Measurements from ENCODE around the gene VPREB1. TPM values are rescaled to one million over a fixed set of nuclear protein-coding genes. Genes with fewer than 3 reads are reported as not detected.
"Not testable (repeated sequence)": the region's sequence is repeated elsewhere in the genome, so short reads cannot be mapped to it uniquely, and the experiment has no call there.

Gene VPREB1
- total RNA-seq, 4 donors from 2014 or later = 2.6 TPM; not detected in 3

GRCh38 chr22:22245935-22246525 is 1.4 kb downstream of the VPREB1 start:
- Histone ChIP-seq H3K36me3 (no peaks in the 10 kb centered on the region), H3K4me3 (no peak overlapping the region), H3K27me3 (no peaks in the 10 kb centered on the region), H3K27ac (no peak overlapping the region), H3K4me1 (no peaks in the 10 kb centered on the region), H3K9me3 (no peaks in the 10 kb centered on the region)
- intact Hi-C loops (cut with DNase I; ENCODE audit: low total_unique reads) = no loop called here
- DNase-seq = no peak
- TF ChIP-seq CTCF (IDR thresholded peaks at IDR 0.05) = no peak
- no peak for TF ChIP-seq POLR2A (IDR thresholded peaks at IDR 0.05)

- no peak overlapping the region for H3K27ac ChIP-seq
- H3K4me1 ChIP-seq = no peaks in the 10 kb centered on the region
- TF ChIP-seq CTCF (IDR thresholded peaks at IDR 0.05) (no peak), POLR2A (IDR thresholded peaks at IDR 0.05) (no peak)
- intact Hi-C loops (cut with DNase I; ENCODE audit: low total_unique reads) = no loop called here
- no peaks in the 10 kb centered on the region for H3K36me3 ChIP-seq
- DNase-seq = no peak
- no peaks in the 10 kb centered on the region for H3K9me3 ChIP-seq
- no peak overlapping the region for H3K4me3 ChIP-seq
- no peaks in the 10 kb centered on the region for H3K27me3 ChIP-seq
These were observed 2.1 kb downstream of the VPREB1 start for GRCh38 chr22:22246706-22247105.

GRCh38 chr22:22248878-22249277 is 4.3 kb downstream of the VPREB1 start:
- no peak overlapping the region for H3K27ac ChIP-seq
- no peaks in the 10 kb centered on the region for H3K27me3 ChIP-seq
- no peaks in the 10 kb centered on the region for H3K9me3 ChIP-seq
- TF ChIP-seq POLR2A (IDR thresholded peaks at IDR 0.05) = no peak
- TF ChIP-seq CTCF (IDR thresholded peaks at IDR 0.05) = no peak
- no peak for DNase-seq
- no peak overlapping the region for H3K4me3 ChIP-seq
- intact Hi-C loops (cut with DNase I; ENCODE audit: low total_unique reads) = no loop called here
- no peaks in the 10 kb centered on the region for H3K36me3 ChIP-seq
- no peaks in the 10 kb centered on the region for H3K4me1 ChIP-seq

- intact Hi-C loops (cut with DNase I; ENCODE audit: low total_unique reads) = not testable (repeated sequence)
These were observed 6.1 kb downstream of the VPREB1 start for GRCh38 chr22:22250651-22251050.

GRCh38 chr22:22256133-22256532 is 11.5 kb downstream of the VPREB1 start:
- H3K4me3 ChIP-seq; H3K9me3 ChIP-seq; intact Hi-C loops (cut with DNase I; ENCODE audit: low total_unique reads); H3K27me3 ChIP-seq; H3K4me1 ChIP-seq; H3K27ac ChIP-seq; H3K36me3 ChIP-seq; DNase-seq: not testable (repeated sequence)

More at GRCh38 chr22:22250651-22251050, 6.1 kb downstream of the VPREB1 start:
- DNase-seq, H3K9me3 ChIP-seq, H3K4me1 ChIP-seq, H3K36me3 ChIP-seq, H3K4me3 ChIP-seq, H3K27me3 ChIP-seq, H3K27ac ChIP-seq: not testable (repeated sequence)

- H3K4me1 ChIP-seq; intact Hi-C loops (cut with DNase I; ENCODE audit: low total_unique reads); H3K27me3 ChIP-seq; H3K9me3 ChIP-seq; H3K27ac ChIP-seq; DNase-seq; H3K36me3 ChIP-seq; H3K4me3 ChIP-seq: not testable (repeated sequence)
These were observed 14.2 kb downstream of the VPREB1 start for GRCh38 chr22:22258597-22259415.

- H3K9me3 ChIP-seq; H3K27me3 ChIP-seq; H3K4me3 ChIP-seq; H3K36me3 ChIP-seq; H3K27ac ChIP-seq; intact Hi-C loops (cut with DNase I; ENCODE audit: low total_unique reads); H3K4me1 ChIP-seq; DNase-seq: not testable (repeated sequence)
These were observed 15.6 kb downstream of the VPREB1 start for GRCh38 chr22:22260169-22260568.

- H3K27me3 ChIP-seq; H3K36me3 ChIP-seq; intact Hi-C loops (cut with DNase I; ENCODE audit: low total_unique reads); H3K9me3 ChIP-seq; H3K27ac ChIP-seq; H3K4me3 ChIP-seq; DNase-seq; H3K4me1 ChIP-seq: not testable (repeated sequence)
These were observed 16.0 kb downstream of the VPREB1 start for GRCh38 chr22:22260586-22260985.

- intact Hi-C loops (cut with DNase I; ENCODE audit: low total_unique reads); H3K4me3 ChIP-seq; H3K27ac ChIP-seq; H3K27me3 ChIP-seq; DNase-seq; H3K9me3 ChIP-seq; H3K36me3 ChIP-seq; H3K4me1 ChIP-seq: not testable (repeated sequence)
These were observed 17.9 kb downstream of the VPREB1 start for GRCh38 chr22:22262332-22263074.

GRCh38 chr22:22263823-22264222 is 19.2 kb downstream of the VPREB1 start:
- intact Hi-C loops (cut with DNase I; ENCODE audit: low total_unique reads) = not testable (repeated sequence)

More at GRCh38 chr22:22263823-22264222, 19.2 kb downstream of the VPREB1 start:
- H3K4me1 ChIP-seq, H3K27me3 ChIP-seq, DNase-seq, H3K9me3 ChIP-seq, H3K36me3 ChIP-seq, H3K27ac ChIP-seq, H3K4me3 ChIP-seq: not testable (repeated sequence)
